ENCODE measurements around the gene SPTY2D1.

GRCh38 chr11:18671246-18671645 lies 37.1 kb upstream of the SPTY2D1 start:
- TF ChIP-seq EZH2 (IDR thresholded peaks at IDR 0.05; ENCODE audit: low read length) = no peak
- TF ChIP-seq, protein P1, sequence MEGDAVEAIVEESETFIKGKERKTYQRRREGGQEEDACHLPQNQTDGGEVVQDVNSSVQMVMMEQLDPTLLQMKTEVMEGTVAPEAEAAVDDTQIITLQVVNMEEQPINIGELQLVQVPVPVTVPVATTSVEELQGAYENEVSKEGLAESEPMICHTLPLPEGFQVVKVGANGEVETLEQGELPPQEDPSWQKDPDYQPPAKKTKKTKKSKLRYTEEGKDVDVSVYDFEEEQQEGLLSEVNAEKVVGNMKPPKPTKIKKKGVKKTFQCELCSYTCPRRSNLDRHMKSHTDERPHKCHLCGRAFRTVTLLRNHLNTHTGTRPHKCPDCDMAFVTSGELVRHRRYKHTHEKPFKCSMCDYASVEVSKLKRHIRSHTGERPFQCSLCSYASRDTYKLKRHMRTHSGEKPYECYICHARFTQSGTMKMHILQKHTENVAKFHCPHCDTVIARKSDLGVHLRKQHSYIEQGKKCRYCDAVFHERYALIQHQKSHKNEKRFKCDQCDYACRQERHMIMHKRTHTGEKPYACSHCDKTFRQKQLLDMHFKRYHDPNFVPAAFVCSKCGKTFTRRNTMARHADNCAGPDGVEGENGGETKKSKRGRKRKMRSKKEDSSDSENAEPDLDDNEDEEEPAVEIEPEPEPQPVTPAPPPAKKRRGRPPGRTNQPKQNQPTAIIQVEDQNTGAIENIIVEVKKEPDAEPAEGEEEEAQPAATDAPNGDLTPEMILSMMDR (optimal IDR thresholded peaks at IDR 0.05 in 1 of 3, IDR thresholded peaks at IDR 0.05 in 1 of 3, conservative IDR thresholded peaks at IDR 0.05 in 1 of 3; ENCODE audit: extremely low read depth in 1 of 3, insufficient read depth in 2 of 3, low read length in 3 of 3) = no peak

Measured in keratinocyte (primary cell).